ENCODE measurements around the gene ITGA5.

DNA sequence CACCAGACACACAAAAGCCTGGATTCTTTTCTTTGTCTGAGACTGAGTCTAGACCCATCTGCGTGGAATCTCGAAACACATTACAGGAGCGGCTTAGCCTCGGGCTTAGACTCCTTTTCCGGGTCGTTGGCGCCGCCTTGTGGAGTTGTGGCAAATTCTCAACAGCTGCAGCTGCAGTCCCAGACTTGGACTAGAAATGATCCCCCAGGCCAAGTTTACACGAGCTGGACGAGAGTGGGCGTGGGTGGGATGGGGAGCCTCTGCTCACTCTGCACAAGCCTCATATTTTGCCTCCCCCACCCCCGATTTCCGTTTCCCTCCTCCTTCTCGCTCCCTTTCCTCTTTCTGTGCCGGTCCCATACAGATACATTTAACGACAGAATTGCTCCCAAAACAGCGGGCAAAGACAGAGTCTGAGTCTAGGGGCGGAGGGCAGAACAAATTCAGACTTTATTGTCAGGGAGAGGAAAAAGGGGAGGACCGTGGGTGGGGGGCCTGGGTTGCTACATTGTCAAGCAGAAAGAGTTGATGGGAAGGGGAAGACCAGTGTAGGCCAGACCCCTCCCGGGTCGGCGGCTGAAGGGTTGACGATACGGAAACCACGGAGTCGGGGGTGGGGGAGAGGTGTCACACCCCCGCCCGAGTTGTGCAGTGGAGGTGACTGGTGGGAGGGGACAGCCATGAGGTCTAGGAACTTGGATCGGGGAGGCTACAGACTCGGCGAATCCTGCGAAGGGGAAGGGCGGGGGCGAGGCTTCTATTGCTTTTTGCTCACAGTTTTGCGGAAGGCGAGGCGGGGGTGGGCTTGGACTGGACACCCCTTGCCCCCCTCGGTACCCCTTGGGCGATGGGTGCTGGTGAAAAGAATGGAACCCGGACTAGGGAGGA, 50.1 kb downstream of the ITGA5 start:
- no peak for TF ChIP-seq SP1 (IDR thresholded peaks at IDR 0.05)
- TF ChIP-seq FOXM1 (IDR thresholded peaks at IDR 0.05; ENCODE audit: borderline replicate concordance): no peak

All from HEK293T (cell line).